Cardiac muscle cell (in vitro differentiated cells and primary cell): ENCODE results near the gene PANX2. TPM values are rescaled to one million over a fixed set of nuclear protein-coding genes. Genes with fewer than 3 reads are reported as not detected.

Experiments
- DNase-seq, 2 donors: peaks; one replicate each; pipeline versions ENCODE4 v3.0.0 to v3.0.0-alpha.2; 2010 to 2017; ENCODE audit warnings: low read depth in 1 of 2, low spot score in 1 of 2
- H3K27ac ChIP-seq: fragments of 200-600 bp; sonication (generic); 2 replicates; pipeline ENCODE4 v1.5.1; 2016
- H3K27me3 ChIP-seq: fragments of 200-600 bp; sonication (generic); 2 replicates; pipeline ENCODE4 v1.6.0; 2016; ENCODE audit warnings: control low read depth
- H3K36me3 ChIP-seq: fragments of 200-600 bp; sonication (generic); 2 replicates; pipeline ENCODE4 v1.5.1; 2016; ENCODE audit warnings: control low read depth
- H3K4me1 ChIP-seq: fragments of 200-600 bp; sonication (generic); 2 replicates; pipeline ENCODE4 v1.8.1; 2017; ENCODE audit warnings: low read depth, mild to moderate bottlenecking, mixed run types
- H3K4me3 ChIP-seq: fragments of 200-600 bp; sonication (generic); 2 replicates; pipeline ENCODE4 v1.5.1; 2016; ENCODE audit warnings: mild to moderate bottlenecking
- H3K9me3 ChIP-seq: fragments of 200-600 bp; sonication (generic); 2 replicates; pipeline ENCODE4 v1.5.1; 2017; ENCODE audit warnings: low read depth, mild to moderate bottlenecking, control low read depth
- CTCF ChIP-seq: IDR thresholded peaks from 2 replicates; pipeline ENCODE4 v1.5.1; 2012; ENCODE audit warnings: low read depth, mild to moderate bottlenecking, low read length
- polyA plus RNA-seq: library from polyadenylated mRNA; unstranded; fragments of >200 nt; fragmentation: Nextera tagmentation; extraction: Ambion mirVana; gene quantifications from 2 replicates; pipeline ENCODE4 v1.2.1, GENCODE V29; 2016
- total RNA-seq: library from RNA; depleted of rRNA; stranded (reverse); fragments of >200 nt; gene quantifications from 2 replicates; pipeline ENCODE4 v1.2.3, GENCODE V29; 2016

The PANX2 gene
- total and polyA plus RNA-seq, 2 experiments from 2014 or later = 6.9 to 30.9 TPM

- no peak overlapping the region for H3K4me3 ChIP-seq
- no peaks in the 10 kb centered on the region for H3K36me3 ChIP-seq
- peak; percentile 52 to 80 for DNase-seq
- H3K4me1 ChIP-seq = peaks cover 22% of the 10 kb centered on the region
- no peaks in the 10 kb centered on the region for H3K9me3 ChIP-seq
- no peaks in the 10 kb centered on the region for H3K27me3 ChIP-seq
- TF ChIP-seq CTCF = peak; percentile 79
- no peak overlapping the region for H3K27ac ChIP-seq
Measured at GRCh38 chr22:50148991-50149721, 21.4 kb upstream of the PANX2 start.

GRCh38 chr22:50150161-50151129, 20.1 kb upstream of the PANX2 start:
- Histone ChIP-seq H3K4me3 (no peak overlapping the region), H3K4me1 (peaks cover 20% of the 10 kb centered on the region), H3K36me3 (no peaks in the 10 kb centered on the region), H3K9me3 (no peaks in the 10 kb centered on the region), H3K27ac (no peak overlapping the region), H3K27me3 (no peaks in the 10 kb centered on the region)
- TF ChIP-seq CTCF = no peak
- DNase-seq = no peak

- TF ChIP-seq CTCF = no peak
- H3K4me3 ChIP-seq = no peak overlapping the region
- peaks cover 6% of the 10 kb centered on the region for H3K4me1 ChIP-seq
- H3K9me3 ChIP-seq = no peaks in the 10 kb centered on the region
- no peaks in the 10 kb centered on the region for H3K36me3 ChIP-seq
- H3K27me3 ChIP-seq = no peaks in the 10 kb centered on the region
- H3K27ac ChIP-seq = no peak overlapping the region
- no peak for DNase-seq
Measured at GRCh38 chr22:50151571-50152537, 18.7 kb upstream of the PANX2 start.

- H3K27me3 ChIP-seq = no peaks in the 10 kb centered on the region
- DNase-seq = no peak
- no peaks in the 10 kb centered on the region for H3K36me3 ChIP-seq
- no peaks in the 10 kb centered on the region for H3K9me3 ChIP-seq
- no peak for TF ChIP-seq CTCF
- H3K4me3 ChIP-seq = no peak overlapping the region
- H3K4me1 ChIP-seq = no peaks in the 10 kb centered on the region
- no peak overlapping the region for H3K27ac ChIP-seq
Measured at GRCh38 chr22:50153056-50153755, 17.3 kb upstream of the PANX2 start.
